ENCODE data around the gene EFCAB6. TPM values are rescaled to one million over a fixed set of nuclear protein-coding genes. Genes with fewer than 3 reads are reported as not detected.

Gene EFCAB6
- total and polyA plus RNA-seq, 4 donors, result 1.7 to 15.4 (median 7.6) TPM

- WGBS, 2 donors, result 92 to 93% methylated on average over 13 of the region's 13 CpGs
- DNase-seq (no peak), ATAC-seq (ENCODE audit: insufficient read depth, low FRiP score) (no peak)
- peaks cover 0 to 3% (median 0%) of the 10 kb centered on the region in 3 donors for H3K27me3 ChIP-seq (ENCODE audit: control insufficient read depth in 3 of 3, insufficient read depth in 3 of 3, low read length in 2 of 3)
- no peak overlapping the region for H3K9ac ChIP-seq (ENCODE audit: insufficient read depth in 1 of 2, low read length in 2 of 2)
- H3K27ac ChIP-seq (ENCODE audit: low read depth in 1 of 2, low read length in 1 of 2), result no peak overlapping the region
- H3K36me3 ChIP-seq (ENCODE audit: control insufficient read depth in 4 of 4, insufficient read depth in 4 of 4, low read length in 4 of 4), result no peaks in the 10 kb centered on the region
- TF ChIP-seq, protein P1, sequence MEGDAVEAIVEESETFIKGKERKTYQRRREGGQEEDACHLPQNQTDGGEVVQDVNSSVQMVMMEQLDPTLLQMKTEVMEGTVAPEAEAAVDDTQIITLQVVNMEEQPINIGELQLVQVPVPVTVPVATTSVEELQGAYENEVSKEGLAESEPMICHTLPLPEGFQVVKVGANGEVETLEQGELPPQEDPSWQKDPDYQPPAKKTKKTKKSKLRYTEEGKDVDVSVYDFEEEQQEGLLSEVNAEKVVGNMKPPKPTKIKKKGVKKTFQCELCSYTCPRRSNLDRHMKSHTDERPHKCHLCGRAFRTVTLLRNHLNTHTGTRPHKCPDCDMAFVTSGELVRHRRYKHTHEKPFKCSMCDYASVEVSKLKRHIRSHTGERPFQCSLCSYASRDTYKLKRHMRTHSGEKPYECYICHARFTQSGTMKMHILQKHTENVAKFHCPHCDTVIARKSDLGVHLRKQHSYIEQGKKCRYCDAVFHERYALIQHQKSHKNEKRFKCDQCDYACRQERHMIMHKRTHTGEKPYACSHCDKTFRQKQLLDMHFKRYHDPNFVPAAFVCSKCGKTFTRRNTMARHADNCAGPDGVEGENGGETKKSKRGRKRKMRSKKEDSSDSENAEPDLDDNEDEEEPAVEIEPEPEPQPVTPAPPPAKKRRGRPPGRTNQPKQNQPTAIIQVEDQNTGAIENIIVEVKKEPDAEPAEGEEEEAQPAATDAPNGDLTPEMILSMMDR (IDR thresholded peaks at IDR 0.05; ENCODE audit: control extremely low read depth, extremely low read depth), result no peak
- H3K9me3 ChIP-seq (ENCODE audit: control insufficient read depth in 4 of 4, insufficient read depth in 3 of 4, low read length in 3 of 4), result peaks cover 0 to 12% (median 4%) of the 10 kb centered on the region in 4 donors
- no peaks in the 10 kb centered on the region for H3K4me1 ChIP-seq (ENCODE audit: control insufficient read depth in 5 of 5, insufficient read depth in 5 of 5, low read length in 5 of 5)
- H3K4me3 ChIP-seq, result no peak overlapping the region
Measured at GRCh38 chr22:43854786-43855271, 42.7 kb upstream of the EFCAB6 start.

GRCh38 chr22:43854121-43854785 lies 42.1 kb upstream of the EFCAB6 start:
- Histone ChIP-seq H3K27me3 (ENCODE audit: control insufficient read depth in 3 of 3, insufficient read depth in 3 of 3, low read length in 2 of 3) (peaks cover 0 to 3% (median 0%) of the 10 kb centered on the region in 3 donors), H3K27ac (ENCODE audit: low read depth in 1 of 2, low read length in 1 of 2) (no peak overlapping the region), H3K9me3 (ENCODE audit: control insufficient read depth in 4 of 4, insufficient read depth in 3 of 4, low read length in 3 of 4) (peaks cover 0 to 12% (median 4%) of the 10 kb centered on the region in 4 donors), H3K4me3 (no peak overlapping the region), H3K4me1 (ENCODE audit: control insufficient read depth in 5 of 5, insufficient read depth in 5 of 5, low read length in 5 of 5) (no peaks in the 10 kb centered on the region), H3K36me3 (ENCODE audit: control insufficient read depth in 4 of 4, insufficient read depth in 4 of 4, low read length in 4 of 4) (no peaks in the 10 kb centered on the region), H3K9ac (ENCODE audit: insufficient read depth in 1 of 2, low read length in 2 of 2) (no peak overlapping the region)
- 86 to 90% methylated on average over 14 of the region's 14 CpGs for WGBS, 2 donors
- TF ChIP-seq, protein P1 (IDR thresholded peaks at IDR 0.05; ENCODE audit: control extremely low read depth, extremely low read depth), result no peak
- no peak for DNase-seq
- ATAC-seq (ENCODE audit: insufficient read depth, low FRiP score), result no peak

GRCh38 chr22:43853328-43853931 lies 41.3 kb upstream of the EFCAB6 start:
- H3K4me3 ChIP-seq, result no peak overlapping the region
- H3K4me1 ChIP-seq (ENCODE audit: control insufficient read depth in 5 of 5, insufficient read depth in 5 of 5, low read length in 5 of 5), result no peaks in the 10 kb centered on the region
- ATAC-seq (ENCODE audit: insufficient read depth, low FRiP score) (no peak), DNase-seq (no peak)
- H3K27ac ChIP-seq (ENCODE audit: low read depth in 1 of 2, low read length in 1 of 2), result no peak overlapping the region
- peaks cover 0 to 12% (median 4%) of the 10 kb centered on the region in 4 donors for H3K9me3 ChIP-seq (ENCODE audit: control insufficient read depth in 4 of 4, insufficient read depth in 3 of 4, low read length in 3 of 4)
- TF ChIP-seq, protein P1 (IDR thresholded peaks at IDR 0.05; ENCODE audit: control extremely low read depth, extremely low read depth), result no peak
- H3K27me3 ChIP-seq (ENCODE audit: control insufficient read depth in 3 of 3, insufficient read depth in 3 of 3, low read length in 2 of 3), result peaks cover 0 to 3% (median 0%) of the 10 kb centered on the region in 3 donors
- WGBS, 2 donors, result 80 to 87% methylated on average over 9 to 10 of the region's 10 CpGs
- no peak overlapping the region for H3K9ac ChIP-seq (ENCODE audit: insufficient read depth in 1 of 2, low read length in 2 of 2)
- H3K36me3 ChIP-seq (ENCODE audit: control insufficient read depth in 4 of 4, insufficient read depth in 4 of 4, low read length in 4 of 4), result no peaks in the 10 kb centered on the region
